NCI-H1930 (cell line): ENCODE measurements around the gene DBNDD1.

Experiments
- DNase-seq, 2 experiments: peaks; one replicate each; lab custom pipeline; 2025; lab: John Stamatoyannopoulos, UW

DBNDD1 gene

DNA sequence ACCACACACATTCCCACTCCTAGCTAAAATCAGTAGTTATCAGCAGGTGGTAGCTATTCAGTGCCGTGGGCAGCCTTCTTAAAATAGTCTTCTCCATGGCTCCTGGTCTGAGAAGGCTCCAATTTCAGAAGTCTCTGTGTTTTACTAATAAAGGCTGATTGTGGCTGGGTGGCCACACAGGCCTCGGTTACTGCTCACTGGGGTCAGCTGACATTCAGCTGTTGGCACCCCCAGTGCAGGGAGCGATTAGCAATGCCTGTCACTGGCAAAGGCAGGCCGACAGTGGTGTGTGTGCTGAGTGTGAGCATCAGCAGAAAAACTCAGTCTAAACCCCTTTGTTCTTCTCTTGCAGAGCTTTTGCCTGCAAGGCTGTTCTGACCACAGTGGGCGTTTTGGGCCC, 16.6 kb upstream of the DBNDD1 start:
- no peak for DNase-seq

GRCh38 chr16:90034504-90034903, 15.2 kb upstream of the DBNDD1 start:
- DNase-seq: no peak

- DNase-seq: no peak
Measured at GRCh38 chr16:90033387-90033786, 14.1 kb upstream of the DBNDD1 start.

DNA sequence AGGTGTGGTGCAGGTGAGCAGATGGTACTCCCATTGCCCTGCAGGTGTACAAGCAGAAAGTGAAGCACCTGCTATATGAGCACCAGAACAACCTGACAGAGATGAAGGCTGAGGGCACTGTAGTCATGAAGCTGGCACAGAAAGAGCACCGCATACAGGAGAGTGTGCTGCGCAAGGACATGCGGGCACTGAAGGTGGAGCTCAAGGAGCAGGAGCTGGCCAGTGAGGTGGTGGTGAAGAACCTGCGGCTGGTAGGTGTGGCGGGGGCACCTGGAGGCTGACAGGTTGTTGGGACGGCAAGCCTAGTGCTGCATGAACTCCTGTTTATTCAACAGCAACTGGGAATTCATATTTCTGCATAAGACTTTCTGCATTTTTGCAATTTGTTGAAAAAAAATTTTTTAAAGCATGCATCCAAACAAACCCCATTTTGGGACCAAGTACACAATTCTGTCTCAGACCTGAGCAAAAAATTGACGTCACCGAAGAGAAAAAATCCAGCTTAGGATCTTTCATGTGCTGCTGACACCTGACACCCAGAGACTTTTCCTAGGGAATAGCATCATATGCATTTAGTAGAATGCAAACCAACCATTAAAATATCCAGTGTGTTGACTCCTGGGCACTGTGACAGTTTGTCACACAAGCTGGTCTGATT, 13.5 kb upstream of the DBNDD1 start:
- DNase-seq: no peak

- no peak for DNase-seq
Measured at GRCh38 chr16:90031931-90032673, 12.8 kb upstream of the DBNDD1 start.

DNA sequence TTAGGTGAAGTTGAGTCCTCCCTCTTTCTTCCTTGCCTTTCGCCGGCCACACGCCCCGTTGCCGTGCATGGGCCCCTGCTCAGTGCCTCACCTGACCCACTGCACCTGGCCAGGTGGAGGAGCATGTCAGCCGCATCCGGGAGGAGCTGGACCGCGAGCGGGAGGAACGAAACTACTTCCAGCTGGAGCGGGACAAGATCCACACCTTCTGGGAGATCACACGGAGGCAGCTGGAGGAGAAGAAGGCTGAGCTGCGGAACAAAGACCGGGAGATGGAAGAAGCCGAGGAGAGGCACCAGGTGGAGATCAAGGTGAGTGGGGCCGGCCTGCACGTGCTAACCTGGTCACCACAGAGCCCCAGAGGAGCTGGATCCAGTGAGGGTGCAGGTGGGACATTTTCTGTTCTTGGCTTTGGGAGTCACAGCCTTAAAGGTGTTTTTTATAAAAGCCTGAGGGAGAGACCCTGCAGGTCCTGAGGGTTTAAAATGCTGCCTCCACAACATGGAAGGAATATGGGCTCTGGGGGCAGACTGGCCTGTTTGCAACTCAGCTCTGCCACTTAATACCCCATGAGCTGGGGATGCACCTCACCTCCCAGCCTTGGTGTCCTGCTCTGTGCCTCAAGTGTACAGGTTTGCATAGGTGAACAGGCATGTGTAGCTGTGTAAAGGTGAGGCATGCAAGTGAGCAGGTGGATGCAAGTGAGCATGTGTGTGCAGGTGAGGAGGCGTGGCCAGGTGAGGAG, 12.1 kb upstream of the DBNDD1 start:
- DNase-seq: no peak

DNA sequence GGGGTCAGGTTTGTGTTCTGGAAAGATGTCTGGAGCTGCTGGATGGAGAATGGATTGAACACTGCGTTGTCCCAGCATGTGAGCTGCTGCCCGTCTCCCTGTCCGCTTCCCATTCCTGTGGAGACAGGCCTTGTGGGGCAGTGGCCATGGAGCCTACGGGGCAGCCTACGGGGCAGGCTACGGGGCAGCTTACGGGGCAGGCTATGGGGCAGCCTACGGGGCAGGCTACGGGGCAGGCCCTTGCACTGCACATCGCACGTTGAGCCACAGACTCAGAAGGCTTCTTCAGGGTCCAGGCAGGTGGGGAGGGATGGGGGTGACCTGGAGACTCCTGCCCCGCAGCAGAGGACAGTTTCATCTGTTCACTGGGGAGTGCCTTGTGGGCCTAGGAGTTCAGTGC, 9.7 kb upstream of the DBNDD1 start:
- no peak for DNase-seq

DNA sequence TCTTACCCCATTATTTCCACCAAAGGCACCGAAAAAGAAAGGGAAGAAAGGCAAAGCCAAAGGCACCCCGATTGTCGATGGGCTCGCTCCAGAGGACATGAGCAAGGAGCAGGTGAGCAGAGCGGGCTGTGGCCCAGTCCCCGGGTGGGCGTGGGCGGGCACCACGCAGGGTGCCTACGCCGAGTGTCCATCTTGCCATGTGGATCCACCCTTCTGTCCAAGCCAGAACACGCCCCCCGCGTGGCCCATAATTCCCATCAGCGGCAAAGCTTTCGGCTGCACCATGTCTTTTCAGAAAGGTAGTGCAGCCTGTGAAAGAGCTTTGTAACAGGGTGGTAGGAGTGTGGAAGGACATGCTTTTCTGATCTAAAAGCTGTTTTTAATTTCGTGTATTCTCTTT, 8.4 kb upstream of the DBNDD1 start:
- DNase-seq: no peak

- no peak for DNase-seq
Measured at GRCh38 chr16:90026135-90026534, 6.9 kb upstream of the DBNDD1 start.

DNA sequence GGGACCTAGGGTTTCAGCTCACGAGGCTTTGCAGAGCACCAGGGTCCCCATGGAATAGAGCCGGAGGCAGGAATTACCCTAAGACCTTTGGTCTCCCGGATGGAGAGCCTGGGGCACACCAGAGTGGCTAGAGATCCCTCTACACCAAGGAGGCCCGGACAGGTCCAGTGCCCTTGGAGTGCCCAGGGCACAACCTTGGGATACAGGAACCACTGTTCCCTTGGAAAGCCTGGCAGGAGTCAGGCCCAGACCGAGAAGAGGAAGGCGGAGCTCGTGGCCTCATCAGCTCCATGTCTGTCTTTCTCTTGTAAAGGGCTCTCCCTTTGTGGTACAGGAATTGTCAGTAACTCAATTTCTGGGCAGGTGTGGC, 3.8 kb upstream of the DBNDD1 start:
- no peak for DNase-seq

GRCh38 chr16:90022209-90023077, 3.2 kb upstream of the DBNDD1 start:
- DNase-seq: peak; percentile 84 to 90

GRCh38 chr16:90020838-90021382, 1.7 kb upstream of the DBNDD1 start:
- DNase-seq: no peak

DNA sequence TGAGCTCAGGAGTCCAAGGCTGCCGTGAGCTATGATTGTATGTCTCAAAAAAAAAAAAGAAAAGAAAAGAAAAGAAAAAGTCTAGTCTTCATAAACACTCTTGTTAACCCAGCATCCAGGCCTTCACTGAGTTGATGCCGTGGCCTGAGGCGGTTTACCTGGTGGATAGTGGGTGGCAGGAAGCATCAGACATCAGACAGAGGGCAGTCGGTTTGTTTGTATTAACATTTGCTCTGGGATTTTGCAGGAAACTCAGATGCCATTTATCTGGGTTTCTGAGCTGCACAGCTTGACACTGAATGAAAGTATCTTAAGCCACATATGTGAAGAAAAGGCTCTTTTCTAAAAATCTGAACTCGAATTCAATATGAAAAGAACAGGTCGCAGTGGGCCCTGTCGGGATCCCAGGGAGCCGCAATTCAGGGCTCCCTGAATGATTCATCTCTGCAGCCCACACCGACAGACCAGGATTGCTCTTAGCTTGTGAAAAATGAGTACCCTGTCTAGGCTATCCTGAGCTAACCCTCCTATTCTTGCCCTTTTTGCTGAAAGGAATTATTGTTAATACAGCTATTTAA, 1.1 kb upstream of the DBNDD1 start:
- peak in 1 of 2 experiments; percentile 26 for DNase-seq

- DNase-seq: peak; percentile 69 to 70
Measured at GRCh38 chr16:90019543-90020259, 445 bp upstream of the DBNDD1 start.

- DNase-seq: no peak
Measured at GRCh38 chr16:90018297-90018651, 982 bp downstream of the DBNDD1 start.

DNA sequence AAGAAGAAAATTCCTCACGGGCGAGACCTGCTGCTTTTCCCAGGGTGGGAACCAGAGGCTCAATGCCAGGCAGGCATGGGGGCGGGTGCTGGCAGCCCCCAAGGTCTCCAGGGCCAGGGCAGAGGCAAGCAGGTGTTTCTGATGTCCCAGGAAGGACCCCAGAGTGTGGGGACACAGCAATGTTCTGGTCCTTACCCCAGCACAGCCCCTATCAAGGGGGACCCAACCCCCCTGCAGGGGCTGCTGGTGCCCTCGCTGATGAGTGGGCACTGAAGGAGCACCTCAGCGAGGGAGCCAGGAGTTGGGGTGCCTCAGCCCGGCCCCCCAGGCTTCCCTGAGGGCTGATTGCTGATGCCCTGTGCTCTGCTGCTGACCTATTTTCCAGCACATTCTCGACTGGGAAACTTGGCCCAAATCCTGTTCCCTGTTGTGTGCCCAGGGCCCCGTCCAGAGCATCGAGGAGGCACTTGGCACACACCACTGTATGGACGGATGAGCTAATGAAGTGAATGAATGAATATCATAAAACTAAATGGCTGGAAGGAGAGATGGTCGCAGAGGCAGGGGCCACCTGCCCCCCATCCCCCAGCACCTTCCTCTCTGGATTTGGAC, 2.8 kb downstream of the DBNDD1 start:
- no peak for DNase-seq

GRCh38 chr16:90015586-90016338, 3.5 kb downstream of the DBNDD1 start:
- no peak for DNase-seq

DNA sequence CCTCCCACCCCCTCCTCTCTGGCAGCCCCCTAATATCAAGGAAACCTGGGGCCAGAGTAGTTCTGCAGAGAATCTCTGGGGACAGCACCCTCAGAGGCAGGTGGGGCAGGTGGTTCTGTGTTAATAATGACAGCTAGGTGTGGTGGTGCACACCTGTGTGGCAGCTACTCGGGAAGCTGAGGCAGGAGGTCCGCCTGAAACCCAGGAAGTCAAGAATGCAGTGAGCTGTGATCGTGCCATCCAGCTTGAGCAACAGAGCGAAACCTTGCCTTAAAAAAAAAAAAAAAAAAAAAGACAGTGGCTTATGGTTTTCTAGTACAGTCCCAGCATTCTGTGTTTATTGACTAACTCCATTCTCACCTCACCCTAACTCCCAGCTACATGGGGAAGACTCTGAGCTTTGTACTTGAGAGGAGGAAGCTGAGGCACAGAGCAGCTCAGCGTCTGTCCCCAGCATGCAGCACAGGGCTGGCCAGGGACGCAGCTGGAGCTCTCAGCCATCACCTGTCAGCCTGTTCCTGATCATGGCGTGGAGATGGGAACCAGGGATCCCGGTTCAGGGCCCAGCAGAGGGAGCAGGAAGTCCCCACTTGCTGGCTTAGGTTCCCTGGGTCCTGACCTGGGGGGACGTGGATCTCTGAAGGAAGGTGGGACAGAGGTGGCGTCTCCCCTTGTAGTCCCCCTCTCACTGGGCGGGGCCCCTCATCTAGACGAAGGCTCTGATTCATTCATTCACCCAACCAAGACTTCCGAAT, 6.1 kb downstream of the DBNDD1 start:
- no peak for DNase-seq

GRCh38 chr16:90011908-90012501, 7.3 kb downstream of the DBNDD1 start:
- no peak for DNase-seq
